GM12875 (cell line): Measurements from ENCODE around the gene NADSYN1.

Experiments
- H3K4me3 ChIP-seq: one replicate; pipeline ENCODE4 v1.5.1; 2011; ENCODE audit warnings: low read depth, low read length, control low read depth
- CTCF ChIP-seq: IDR thresholded peaks from 2 replicates; pipeline ENCODE4 v1.5.1; 2011; ENCODE audit warnings: low read depth, mild to moderate bottlenecking, control low read depth, inconsistent platforms, low read length, moderate library complexity, borderline replicate concordance; ENCODE audit not compliant: insufficient read depth

Gene NADSYN1

DNA sequence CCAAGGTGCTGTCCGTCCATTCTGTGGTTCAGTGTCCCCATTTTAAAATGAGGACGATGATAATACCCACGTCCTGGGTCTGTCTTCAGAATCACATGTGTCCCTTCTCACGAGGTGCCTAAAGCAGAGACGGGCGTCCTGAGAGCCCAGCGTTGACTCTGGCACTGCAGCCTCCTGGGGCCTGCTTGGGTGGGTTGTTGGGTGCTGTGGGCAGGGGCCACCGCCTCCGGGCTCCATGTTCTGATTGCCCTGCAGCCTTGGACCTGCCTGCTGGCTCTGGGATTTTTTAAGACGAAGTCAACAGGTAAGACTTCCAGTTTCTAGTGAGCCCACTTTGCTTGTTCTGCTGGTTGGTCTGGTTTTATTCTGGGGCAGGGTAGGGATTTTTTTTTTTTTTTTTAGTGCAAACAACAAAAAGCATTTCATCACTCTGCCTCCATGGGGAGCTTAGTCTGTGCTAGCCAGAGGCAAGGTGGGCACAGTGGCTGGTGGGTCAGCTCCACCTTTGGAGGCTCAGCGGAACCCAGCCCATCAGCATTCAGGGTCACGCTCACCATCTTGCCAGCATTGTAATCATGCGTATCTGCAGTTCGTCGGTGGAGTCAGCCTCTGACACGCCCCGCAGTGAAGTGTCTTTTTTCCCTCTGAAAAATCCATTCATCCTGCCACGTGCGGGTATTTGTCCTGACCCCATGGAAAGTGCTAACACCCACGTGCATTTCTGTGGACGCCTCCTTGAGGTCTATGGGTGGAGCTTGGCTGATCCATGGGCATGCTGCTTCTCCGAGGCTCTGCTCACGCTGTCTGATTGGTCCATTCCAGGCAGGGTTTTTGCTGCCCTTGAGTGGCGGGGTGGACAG lies 28.3 kb downstream of the NADSYN1 start:
- no peak overlapping the region for H3K4me3 ChIP-seq
- TF ChIP-seq CTCF, result no peak

- no peak overlapping the region for H3K4me3 ChIP-seq
- TF ChIP-seq CTCF, result no peak
Observed at GRCh38 chr11:71482216-71482615, 29.2 kb downstream of the NADSYN1 start.

GRCh38 chr11:71482746-71483364 lies 29.9 kb downstream of the NADSYN1 start:
- no peak overlapping the region for H3K4me3 ChIP-seq
- TF ChIP-seq CTCF, result no peak

DNA sequence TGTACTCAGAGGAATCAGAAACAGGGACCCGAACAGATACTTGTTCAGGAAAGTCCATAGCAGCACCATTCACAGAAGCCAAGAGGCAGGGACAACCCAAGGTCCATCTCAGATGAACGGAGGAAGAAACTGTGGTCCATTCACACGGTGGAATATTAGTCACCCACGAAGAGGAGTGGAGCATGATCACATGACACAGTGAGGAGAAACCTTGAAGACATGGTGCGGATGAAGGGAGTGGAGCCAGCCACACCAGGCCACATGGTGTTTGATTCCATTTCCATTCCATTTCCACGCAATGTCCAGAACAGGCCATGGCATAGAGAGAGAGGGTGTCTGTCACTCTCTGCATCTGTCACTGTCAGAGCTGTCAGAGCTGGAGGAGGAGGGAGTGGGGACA lies 30.7 kb downstream of the NADSYN1 start:
- no peak for TF ChIP-seq CTCF
- H3K4me3 ChIP-seq, result no peak overlapping the region

GRCh38 chr11:71484248-71485062 lies 31.5 kb downstream of the NADSYN1 start:
- no peak for TF ChIP-seq CTCF

GRCh38 chr11:71485063-71485399 lies 32.0 kb downstream of the NADSYN1 start:
- no peak overlapping the region for H3K4me3 ChIP-seq
- TF ChIP-seq CTCF, result no peak

More at GRCh38 chr11:71484248-71485062, 31.5 kb downstream of the NADSYN1 start:
- H3K4me3 ChIP-seq, result no peak overlapping the region
